Muscle of leg (tissue), 11 donors: ENCODE measurements around the gene ZNF112. TPM values are rescaled to one million over a fixed set of nuclear protein-coding genes. Genes with fewer than 3 reads are reported as not detected.
A peak's percentile ranks its signal among the peaks of the same experiment; 100 is the strongest.
"Not testable (repeated sequence)": the region's sequence is repeated elsewhere in the genome, so short reads cannot be mapped to it uniquely, and the experiment has no call there.

Source experiments
- DNase-seq: peaks from one replicate; pipeline ENCODE4 v3.0.0; 2013
- H3K27ac ChIP-seq: one replicate; pipeline ENCODE4 v1.5.1; 2013; ENCODE audit warnings: mild to moderate bottlenecking, low read length, control low read depth
- H3K27me3 ChIP-seq: one replicate; pipeline ENCODE4 v1.6.1; 2013; ENCODE audit warnings: low read length; ENCODE audit not compliant: control insufficient read depth, insufficient read depth
- H3K36me3 ChIP-seq: one replicate; pipeline ENCODE4 v1.6.1; 2013; ENCODE audit warnings: low read length; ENCODE audit not compliant: control insufficient read depth, insufficient read depth
- H3K4me1 ChIP-seq: one replicate; pipeline ENCODE4 v1.6.1; 2013; ENCODE audit warnings: low read length; ENCODE audit not compliant: control insufficient read depth, insufficient read depth
- H3K4me3 ChIP-seq: one replicate; pipeline ENCODE4 v1.5.1; 2013; ENCODE audit warnings: low read length, control low read depth
- H3K9me3 ChIP-seq: replicated peaks from 2 replicates; pipeline ENCODE4 v1.6.1; 2013; ENCODE audit warnings: low read depth, low read length; ENCODE audit not compliant: control insufficient read depth
- WGBS: methylation state at CpG from one replicate; pipeline ENCODE4 v1.1.5; 2013; ENCODE audit warnings: missing lambda C conversion rate; ENCODE audit not compliant: insufficient coverage; 5-methylcytosine and 5-hydroxymethylcytosine counted together
- polyA plus RNA-seq, 8 donors: library from polyadenylated mRNA; unstranded; fragments of 120-200 nt; gene quantifications; one replicate each; pipeline versions ENCODE4 v1.2.1 to v1.2.3, GENCODE V29; 2013; ENCODE audit warnings: inconsistent platforms in 1 of 8, low replicate concordance in 1 of 8; ENCODE audit not compliant: insufficient read length in 8 of 8, insufficient read depth in 1 of 8
- total RNA-seq: library from RNA; stranded (reverse); fragments of 120-200 nt; gene quantifications from one replicate; pipeline ENCODE4 v1.2.4, GENCODE V29; 2013

ZNF112 gene
- total and polyA plus RNA-seq, 9 donors = 4.9 to 8.9 (median 6.1) TPM

DNA sequence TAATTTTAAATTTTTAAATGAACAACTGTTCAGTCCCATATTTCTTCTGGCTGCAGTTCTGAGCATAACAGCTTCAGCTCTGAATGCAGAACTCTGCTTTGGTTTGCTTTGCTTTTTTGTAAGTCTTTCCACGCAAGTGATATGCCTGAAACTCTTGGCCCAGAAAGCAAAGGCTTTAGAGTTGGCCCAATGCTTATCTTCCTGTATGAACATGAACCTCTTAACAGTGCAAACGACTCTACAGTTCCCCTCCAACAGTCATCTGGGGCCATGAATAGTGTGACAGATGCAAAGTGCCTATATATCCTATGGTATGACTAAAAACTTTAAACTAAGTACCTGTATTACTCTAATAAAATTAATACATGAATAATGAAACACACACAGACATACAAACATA, 14.7 kb downstream of the ZNF112 start:
- no peak for DNase-seq
- WGBS = 100% methylated on average over 1 of the region's 2 CpGs
- Histone ChIP-seq H3K36me3 (peaks cover 24% of the 10 kb centered on the region), H3K9me3 (peaks cover 38% of the 10 kb centered on the region), H3K4me3 (no peak overlapping the region), H3K27me3 (no peaks in the 10 kb centered on the region), H3K27ac (no peak overlapping the region), H3K4me1 (no peaks in the 10 kb centered on the region)

DNA sequence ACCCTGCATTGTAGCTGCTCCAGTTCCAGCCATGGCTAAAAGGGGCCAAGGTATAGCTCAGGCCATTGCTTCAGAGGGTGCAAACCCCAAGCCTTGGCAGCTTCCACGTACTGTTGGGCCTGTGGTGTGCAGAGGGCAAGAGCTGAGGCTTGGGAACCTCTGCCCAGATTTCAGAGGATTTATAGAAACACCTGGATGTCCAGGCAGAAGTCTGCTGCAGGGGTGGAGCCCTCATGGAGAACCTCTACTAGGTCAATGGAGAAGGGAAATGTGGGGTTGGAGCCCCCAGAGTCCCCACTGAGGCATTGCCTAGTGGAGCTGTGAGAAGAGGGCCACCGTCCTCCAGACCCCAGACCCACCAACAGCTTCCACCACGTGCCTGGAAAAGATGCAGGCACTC, 21.8 kb downstream of the ZNF112 start:
- DNase-seq, H3K27me3 ChIP-seq, H3K27ac ChIP-seq, H3K4me1 ChIP-seq, H3K4me3 ChIP-seq: not testable (repeated sequence)
- 88% methylated on average over 1 of the region's 3 CpGs for WGBS
- Histone ChIP-seq H3K36me3 (peaks cover 60% of the 10 kb centered on the region), H3K9me3 (peaks cover 49% of the 10 kb centered on the region)

DNA sequence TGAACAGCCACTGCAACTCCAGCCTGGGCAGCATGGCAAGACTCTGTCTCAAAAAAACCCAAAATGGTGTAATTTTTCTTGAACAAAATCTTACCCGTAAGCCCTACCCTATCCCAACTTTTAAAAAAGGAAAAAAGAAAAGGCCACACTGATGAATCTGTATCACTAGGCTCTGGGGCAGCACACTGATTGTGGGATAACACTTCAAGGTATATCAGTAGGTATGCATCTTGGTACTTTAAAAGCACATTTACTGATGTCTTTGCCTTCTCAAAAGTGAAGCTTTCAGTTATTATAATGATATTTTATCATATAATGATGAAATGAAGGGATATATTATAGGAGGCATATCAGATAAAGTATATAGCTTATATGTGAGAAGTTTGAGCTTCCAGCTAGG, 24.3 kb downstream of the ZNF112 start:
- Histone ChIP-seq H3K27ac (no peak overlapping the region), H3K4me3 (no peak overlapping the region), H3K27me3 (no peaks in the 10 kb centered on the region), H3K9me3 (peaks cover 61% of the 10 kb centered on the region), H3K4me1 (no peaks in the 10 kb centered on the region), H3K36me3 (peaks cover 68% of the 10 kb centered on the region)
- WGBS = no CpG with 5 or more reads among the region's 1 CpG
- no peak for DNase-seq

DNA sequence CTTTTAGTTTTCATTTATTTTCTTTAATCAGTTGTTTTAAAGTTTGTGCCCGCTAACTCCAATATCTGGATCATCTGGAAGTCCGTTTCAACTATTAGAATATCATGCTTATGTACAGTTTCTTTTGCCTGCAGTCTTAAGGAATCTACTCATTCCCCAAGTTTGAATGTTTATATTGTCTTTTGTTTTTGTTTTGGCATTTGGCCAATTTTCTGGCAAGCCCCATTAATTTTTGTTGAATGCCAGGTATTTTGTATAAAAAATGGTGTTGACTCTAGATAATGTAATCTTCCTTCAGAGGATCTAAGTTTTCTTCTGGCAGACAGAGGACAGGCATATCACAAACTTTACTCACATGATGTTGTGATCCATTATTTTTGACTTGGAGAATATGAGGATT, 40.6 kb downstream of the ZNF112 start:
- Histone ChIP-seq H3K27me3 (no peaks in the 10 kb centered on the region), H3K4me1 (no peaks in the 10 kb centered on the region), H3K27ac (no peak overlapping the region), H3K36me3 (no peaks in the 10 kb centered on the region), H3K9me3 (peaks cover 8% of the 10 kb centered on the region), H3K4me3 (no peak overlapping the region)
- no CpG with 5 or more reads among the region's 2 CpGs for WGBS
- DNase-seq = no peak

DNA sequence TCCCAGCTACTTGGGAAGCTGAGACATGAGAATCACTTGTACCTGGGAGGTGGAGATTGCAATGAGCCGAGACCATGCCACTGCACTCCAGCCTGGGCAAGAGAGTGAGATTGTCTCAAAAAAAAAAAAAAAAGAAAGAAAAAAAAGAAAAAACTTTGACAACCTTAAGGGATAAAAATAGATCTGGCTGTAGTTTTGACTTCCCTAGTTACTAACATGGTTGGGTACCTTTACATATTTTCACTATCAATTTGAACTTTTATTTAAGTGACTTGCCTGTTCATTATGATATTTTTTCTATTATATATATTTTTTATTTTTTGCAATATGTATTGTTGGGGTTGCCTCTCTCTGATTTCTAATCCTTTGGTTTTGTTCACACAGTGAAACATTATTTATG, 43.2 kb downstream of the ZNF112 start:
- H3K4me1 ChIP-seq = no peaks in the 10 kb centered on the region
- no peak for DNase-seq
- no peaks in the 10 kb centered on the region for H3K36me3 ChIP-seq
- no peak overlapping the region for H3K27ac ChIP-seq
- 100% methylated on average over 1 of the region's 1 CpG for WGBS
- H3K4me3 ChIP-seq = no peak overlapping the region
- no peaks in the 10 kb centered on the region for H3K27me3 ChIP-seq
- peaks cover 9% of the 10 kb centered on the region for H3K9me3 ChIP-seq

DNA sequence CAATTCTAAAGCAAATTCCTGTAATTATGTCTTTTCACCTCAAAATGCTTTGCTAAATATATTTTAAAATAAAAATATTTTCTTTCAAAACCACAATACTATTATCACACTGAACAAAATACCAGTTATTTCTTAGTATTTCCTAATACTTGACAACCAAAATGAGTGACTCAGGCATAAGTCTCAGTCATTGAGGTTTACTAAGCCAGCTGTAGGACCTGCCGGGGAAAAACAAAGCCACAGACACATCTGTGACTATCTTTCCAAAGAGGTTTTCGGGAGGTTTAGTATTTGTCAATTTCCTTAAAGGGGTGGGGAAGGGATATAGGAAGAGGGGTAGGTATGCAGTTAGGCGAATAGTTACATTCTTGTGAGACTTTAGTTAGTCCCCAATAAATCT, 48.5 kb downstream of the ZNF112 start:
- no peaks in the 10 kb centered on the region for H3K27me3 ChIP-seq
- no peak overlapping the region for H3K27ac ChIP-seq
- no peak for DNase-seq
- H3K4me3 ChIP-seq = no peak overlapping the region
- no peaks in the 10 kb centered on the region for H3K36me3 ChIP-seq
- H3K4me1 ChIP-seq = peaks cover 7% of the 10 kb centered on the region
- H3K9me3 ChIP-seq = peaks cover 13% of the 10 kb centered on the region
- no CpG with 5 or more reads among the region's 3 CpGs for WGBS

DNA sequence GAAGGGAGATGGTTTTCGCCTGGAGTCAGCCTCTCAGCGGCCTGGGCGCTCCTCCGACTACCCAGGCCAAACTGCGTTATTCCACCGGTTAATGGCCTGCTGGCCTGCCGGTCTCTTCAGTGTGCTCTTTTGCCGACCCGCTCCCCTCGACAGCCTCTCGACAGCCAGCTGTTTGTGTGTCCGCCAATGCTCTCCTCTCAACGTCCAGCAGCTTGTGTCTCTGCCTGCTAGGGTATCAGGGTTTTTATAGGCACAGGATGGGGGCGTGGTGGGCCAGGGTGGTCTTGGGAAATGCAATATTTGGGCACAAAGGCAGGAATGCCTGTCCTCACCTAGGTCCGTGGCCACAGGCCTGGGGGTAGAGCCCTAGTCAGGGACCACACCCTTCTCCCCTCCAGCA, 50.2 kb downstream of the ZNF112 start:
- Histone ChIP-seq H3K27ac (no peak overlapping the region), H3K4me1 (peaks cover 7% of the 10 kb centered on the region), H3K9me3 (peaks cover 13% of the 10 kb centered on the region), H3K27me3 (no peaks in the 10 kb centered on the region), H3K36me3 (peaks cover 2% of the 10 kb centered on the region), H3K4me3 (no peak overlapping the region)
- DNase-seq = no peak
- 91% methylated on average over 13 of the region's 15 CpGs for WGBS

DNA sequence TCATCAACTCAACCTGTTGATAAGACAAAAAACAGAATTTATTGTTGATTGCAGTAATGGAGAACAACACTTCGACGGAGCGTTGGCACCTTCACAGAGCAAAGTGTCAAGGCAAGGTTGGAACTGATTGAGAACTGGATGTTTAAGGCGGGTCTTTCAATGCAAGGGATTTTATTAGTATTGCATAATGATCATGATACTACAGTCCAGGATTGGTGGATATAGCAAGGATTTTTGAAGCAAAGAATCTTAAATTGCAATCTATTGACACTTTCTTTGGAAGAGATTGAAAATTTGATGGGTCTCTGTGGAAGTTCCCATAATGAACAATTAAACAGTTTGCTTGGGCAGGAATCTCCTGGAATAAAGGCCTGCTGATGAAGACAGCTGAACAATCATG, 51.0 kb downstream of the ZNF112 start:
- 83% methylated on average over 2 of the region's 4 CpGs for WGBS
- Histone ChIP-seq H3K4me1 (peaks cover 7% of the 10 kb centered on the region), H3K27ac (no peak overlapping the region), H3K4me3 (peak overlapping the region; percentile 3), H3K27me3 (no peaks in the 10 kb centered on the region), H3K9me3 (peaks cover 10% of the 10 kb centered on the region), H3K36me3 (peaks cover 3% of the 10 kb centered on the region)
- DNase-seq = no peak

DNA sequence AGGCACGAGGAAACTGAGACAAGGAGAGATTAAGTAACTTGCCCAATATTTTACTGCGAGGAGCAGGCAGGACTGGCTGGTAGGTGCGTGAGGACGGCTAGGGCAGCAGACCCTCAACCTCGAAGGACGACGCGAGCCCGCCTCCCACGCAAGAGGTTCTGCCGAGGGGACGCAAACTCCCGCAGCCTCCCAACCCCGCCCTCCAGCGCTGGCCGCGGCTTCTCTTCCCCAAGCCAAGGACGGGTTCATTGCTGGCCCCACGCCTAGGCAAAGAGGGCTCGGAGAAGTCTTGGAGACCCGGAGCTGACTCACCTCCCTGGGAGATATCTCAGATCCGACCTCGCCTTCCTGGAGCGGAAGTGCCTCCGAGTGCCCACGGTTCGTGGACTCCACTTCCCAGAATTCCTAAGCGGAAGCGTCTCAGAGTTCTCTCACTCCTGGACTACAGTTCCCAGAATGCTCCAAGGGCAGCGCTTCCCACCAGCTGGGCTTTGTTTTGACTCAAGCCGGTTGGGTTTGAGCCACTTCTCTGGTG, 51.8 kb downstream of the ZNF112 start, which contains the start of gene ZNF235:
Gene ZNF235 (minus strand): TSS at position 367 of the 535 bp plus-strand sequence. CDS start 1,621 bp downstream, outside the sequence.
- Histone ChIP-seq H3K27ac (peak within 1 kb of the TSS; percentile 89), H3K36me3 (peaks cover 5% of the 10 kb centered on the region), H3K4me3 (peak within 1 kb of the TSS; percentile 98), H3K4me1 (peaks cover 7% of the 10 kb centered on the region), H3K27me3 (no peaks in the 10 kb centered on the region), H3K9me3 (peaks cover 10% of the 10 kb centered on the region)
- peak; percentile 99 for DNase-seq
- 0% methylated on average over 25 of the region's 31 CpGs for WGBS

DNA sequence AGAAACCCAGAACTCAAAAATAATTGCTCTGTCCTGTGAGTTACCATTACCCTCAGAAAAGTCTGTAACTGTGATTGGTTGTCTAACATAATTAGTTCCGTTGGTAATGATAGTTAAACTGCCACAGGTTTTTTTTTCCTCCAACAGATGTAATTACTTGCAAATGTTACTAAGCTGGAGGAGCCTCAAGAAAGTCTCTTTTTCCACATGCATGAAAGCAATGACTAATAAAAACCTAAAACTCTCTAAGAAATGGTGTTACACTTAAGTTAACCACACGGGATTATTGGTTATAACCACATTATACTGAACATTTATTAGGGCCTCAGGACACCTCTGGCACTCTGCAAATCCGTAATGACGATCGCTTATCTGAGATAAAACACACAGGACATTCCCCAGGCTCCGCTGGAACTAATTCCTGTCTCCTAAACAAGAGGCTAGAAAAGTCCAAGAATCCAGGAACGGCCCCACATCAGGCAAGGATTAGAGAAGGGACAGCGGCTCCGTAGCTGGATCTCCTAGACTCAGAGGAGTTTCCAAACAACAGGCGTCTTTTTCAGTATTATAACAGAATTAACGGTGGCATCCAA, 52.4 kb downstream of the ZNF112 start:
- Histone ChIP-seq H3K4me3 (peak overlapping the region; percentile 98), H3K27ac (peak overlapping the region; percentile 89), H3K36me3 (peaks cover 11% of the 10 kb centered on the region), H3K27me3 (no peaks in the 10 kb centered on the region), H3K9me3 (peaks cover 10% of the 10 kb centered on the region), H3K4me1 (peaks cover 7% of the 10 kb centered on the region)
- 0% methylated on average over 9 of the region's 11 CpGs for WGBS
- peak; percentile 48 for DNase-seq
